Activated CD8-positive, alpha-beta T cell treated with anti-CD3 and anti-CD28 coated beads for 36 hours (primary cell): Measurements from ENCODE around the gene CSF2RB. TPM values are rescaled to one million over a fixed set of nuclear protein-coding genes. Genes with fewer than 3 reads are reported as not detected.
A peak's percentile ranks its signal among the peaks of the same experiment; 100 is the strongest.

Experiments
- ATAC-seq: fragments of 200-7000 bp; cut with Tn5 transposase; one replicate; pipeline ENCODE4 v1.10.0; 2021; ENCODE audit warnings: mild to moderate bottlenecking, moderate library complexity
- CTCF ChIA-PET: fragments of 350-600 bp; sonication (Branson Sonifier 250); formaldehyde crosslinking; loops from one replicate; lab custom pipeline; 2021; ENCODE audit warnings: antibody characterized with exemption; lab: Charles Lee
- POLR2A ChIA-PET: fragments of 350-600 bp; sonication (Branson Sonifier 250); formaldehyde crosslinking; loops from one replicate; lab custom pipeline; 2021; ENCODE audit warnings: antibody characterized with exemption; lab: Charles Lee
- DNase-seq: peaks from one replicate; pipeline ENCODE4 v3.0.0-alpha.2; 2020
- H3K27ac Mint-ChIP-seq: one replicate; pipeline ENCODE4 v1.8.0; 2021; ENCODE audit warnings: mild to moderate bottlenecking, mixed read lengths
- H3K27me3 Mint-ChIP-seq: one replicate; pipeline ENCODE4 v1.8.0; 2021; ENCODE audit warnings: mixed read lengths
- H3K36me3 Mint-ChIP-seq: one replicate; pipeline ENCODE4 v1.8.0; 2021; ENCODE audit warnings: low read depth, mixed read lengths
- H3K4me1 Mint-ChIP-seq: one replicate; pipeline ENCODE4 v1.8.0; 2021; ENCODE audit warnings: low read depth, mixed read lengths
- H3K4me3 Mint-ChIP-seq: one replicate; pipeline ENCODE4 v1.8.0; 2021; ENCODE audit warnings: mild to moderate bottlenecking, moderate library complexity, mixed read lengths
- H3K9me3 Mint-ChIP-seq: one replicate; pipeline ENCODE4 v1.8.0; 2021; ENCODE audit warnings: mixed read lengths
- intact Hi-C: fragments of 100-400 bp; cut with micrococcal nuclease; formaldehyde crosslinking; loops from one replicate; pipeline ENCODE4 v1.10.0; 2022
- total RNA-seq, 2 experiments: library from RNA; stranded (reverse); gene quantifications; one replicate each; pipeline ENCODE4 v1.2.3, GENCODE V29; 2021
- TF ChIP-seq, protein P1 (sequence below): fragments of 200-600 bp; IDR thresholded peaks from one replicate; pipeline ENCODE4 v1.8.0; 2022; ENCODE audit warnings: antibody characterized with exemption, mild to moderate bottlenecking

Gene CSF2RB
- total RNA-seq, 2 experiments from 2014 or later = 0.16 to 0.29 TPM

DNA sequence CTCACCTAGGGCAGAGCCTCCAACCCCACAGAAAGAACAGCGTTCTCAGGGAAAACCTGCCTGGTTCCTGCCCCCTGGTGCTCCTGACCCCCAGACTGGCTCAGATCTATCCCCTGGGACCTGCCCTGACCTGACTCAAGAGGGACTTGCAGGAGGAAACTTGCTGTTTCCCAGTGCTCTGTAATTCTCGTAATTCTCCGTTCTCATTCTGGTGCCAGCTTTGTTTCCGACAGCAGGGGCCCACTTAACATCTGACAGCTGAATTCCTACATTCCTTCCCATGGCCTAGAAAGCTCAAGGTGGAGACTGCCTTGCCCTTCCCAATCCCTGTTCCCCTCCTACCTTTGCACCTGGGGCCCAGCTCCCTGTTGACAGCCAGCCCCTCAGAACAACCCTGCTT, 12.5 kb upstream of the CSF2RB start:
- no peak for ATAC-seq
- Mint-ChIP-seq H3K4me3 (no peak overlapping the region), H3K4me1 (no peaks in the 10 kb centered on the region), H3K27me3 (peaks cover 22% of the 10 kb centered on the region), H3K36me3 (no peaks in the 10 kb centered on the region), H3K9me3 (no peaks in the 10 kb centered on the region), H3K27ac (no peak overlapping the region)
- ChIA-PET POLR2A (no interaction called here), CTCF (interaction anchor here (1.5 kb wide), 1 partner anchor 48 kb away, joined by 4 read pairs; no protein-coding TSS in a partner anchor)
- DNase-seq = no peak
- intact Hi-C loops = no loop called here
- TF ChIP-seq, protein P1, sequence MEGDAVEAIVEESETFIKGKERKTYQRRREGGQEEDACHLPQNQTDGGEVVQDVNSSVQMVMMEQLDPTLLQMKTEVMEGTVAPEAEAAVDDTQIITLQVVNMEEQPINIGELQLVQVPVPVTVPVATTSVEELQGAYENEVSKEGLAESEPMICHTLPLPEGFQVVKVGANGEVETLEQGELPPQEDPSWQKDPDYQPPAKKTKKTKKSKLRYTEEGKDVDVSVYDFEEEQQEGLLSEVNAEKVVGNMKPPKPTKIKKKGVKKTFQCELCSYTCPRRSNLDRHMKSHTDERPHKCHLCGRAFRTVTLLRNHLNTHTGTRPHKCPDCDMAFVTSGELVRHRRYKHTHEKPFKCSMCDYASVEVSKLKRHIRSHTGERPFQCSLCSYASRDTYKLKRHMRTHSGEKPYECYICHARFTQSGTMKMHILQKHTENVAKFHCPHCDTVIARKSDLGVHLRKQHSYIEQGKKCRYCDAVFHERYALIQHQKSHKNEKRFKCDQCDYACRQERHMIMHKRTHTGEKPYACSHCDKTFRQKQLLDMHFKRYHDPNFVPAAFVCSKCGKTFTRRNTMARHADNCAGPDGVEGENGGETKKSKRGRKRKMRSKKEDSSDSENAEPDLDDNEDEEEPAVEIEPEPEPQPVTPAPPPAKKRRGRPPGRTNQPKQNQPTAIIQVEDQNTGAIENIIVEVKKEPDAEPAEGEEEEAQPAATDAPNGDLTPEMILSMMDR = no peak

DNA sequence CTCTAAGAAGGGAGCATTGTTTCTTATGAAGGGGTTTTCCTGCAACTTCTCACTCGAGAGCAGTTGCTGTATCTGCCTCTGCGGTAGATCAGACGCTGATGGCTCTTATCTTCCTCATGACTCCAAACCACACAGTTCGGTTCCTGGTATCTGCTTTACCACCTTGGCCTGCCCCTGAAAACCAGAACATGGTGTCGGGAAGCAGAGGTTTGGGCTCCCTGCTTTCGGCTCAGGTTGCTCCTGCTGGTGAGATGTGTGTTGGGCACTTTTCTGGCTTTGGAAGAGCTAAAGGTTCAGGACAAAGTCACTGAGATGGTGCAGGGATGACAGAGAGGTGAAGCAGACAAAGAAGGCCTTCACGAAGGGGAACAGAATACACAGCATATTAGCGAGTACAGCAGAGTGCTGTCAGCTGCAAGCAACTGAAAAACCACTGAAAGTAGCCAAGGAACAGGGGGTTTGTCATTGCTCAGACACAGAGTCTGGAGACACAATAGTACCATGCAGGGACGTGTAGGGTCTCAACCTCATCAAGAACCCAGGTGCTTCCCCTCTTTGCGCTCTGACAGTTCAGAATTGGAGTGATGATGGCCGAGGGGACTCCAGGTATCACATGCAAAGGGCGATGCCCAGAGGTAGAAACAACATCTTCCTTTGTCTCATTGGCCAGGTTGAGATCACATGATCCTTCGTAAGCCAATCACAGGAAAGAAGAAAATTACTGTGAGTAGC, 11.9 kb upstream of the CSF2RB start:
- Mint-ChIP-seq H3K27ac (peak overlapping the region; percentile 19), H3K27me3 (peaks cover 22% of the 10 kb centered on the region), H3K9me3 (no peaks in the 10 kb centered on the region), H3K36me3 (no peaks in the 10 kb centered on the region), H3K4me3 (no peak overlapping the region), H3K4me1 (no peaks in the 10 kb centered on the region)
- ChIA-PET POLR2A (no interaction called here), CTCF (interaction anchor here (0.7 to 1.6 kb wide), 3 partner anchors 8 to 49 kb away, joined by 3 to 7 read pairs (median 4); no protein-coding TSS in a partner anchor)
- DNase-seq (peak; percentile 12), ATAC-seq (peak; percentile 75)
- TF ChIP-seq, protein P1 = no peak
- intact Hi-C loops = no loop called here

DNA sequence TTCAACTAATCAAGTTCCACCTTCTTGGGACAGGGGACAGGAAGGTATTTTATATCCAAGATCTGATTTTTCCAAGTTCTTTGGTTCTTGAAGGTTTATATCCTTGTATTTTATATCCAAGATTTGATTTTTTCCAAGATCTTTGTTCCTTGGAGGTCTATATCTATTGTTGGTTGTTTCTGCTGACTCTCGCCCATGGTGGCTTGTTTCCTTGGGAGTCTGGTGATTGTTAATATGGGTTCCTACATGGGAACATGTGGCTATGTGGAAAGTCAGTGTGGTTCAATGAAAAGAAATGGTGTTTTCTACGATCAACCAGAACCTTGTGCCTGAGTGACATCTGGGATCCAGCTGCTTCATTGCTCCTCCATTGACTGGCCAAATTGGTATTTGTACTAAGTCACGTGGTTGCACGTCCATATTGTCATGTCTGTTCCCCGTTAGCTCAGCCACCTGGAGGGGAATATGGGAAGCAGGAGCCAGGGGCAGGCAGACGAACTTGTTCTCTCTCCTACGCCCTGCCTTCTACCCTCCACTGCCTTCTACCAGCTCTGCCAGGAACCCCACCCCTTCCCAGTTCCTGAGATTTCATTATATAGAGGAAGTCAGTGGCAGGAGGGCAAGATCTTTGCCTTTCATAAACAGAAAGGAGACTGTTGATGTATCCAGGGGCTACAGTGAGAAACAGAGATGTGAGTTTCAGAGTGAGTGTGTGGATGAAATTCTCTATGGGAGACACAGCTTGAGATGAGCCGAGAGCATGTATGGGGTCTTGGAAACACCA, 11.1 kb upstream of the CSF2RB start:
- intact Hi-C loops = no loop called here
- TF ChIP-seq, protein P1 = no peak
- CTCF ChIA-PET = interaction anchor here (0.7 to 1.6 kb wide), 3 partner anchors 9 to 50 kb away, joined by 3 to 7 read pairs (median 4); no protein-coding TSS in a partner anchor
- POLR2A ChIA-PET = no interaction called here
- ATAC-seq (no peak), DNase-seq (no peak)
- Mint-ChIP-seq H3K27ac (no peak overlapping the region), H3K27me3 (peaks cover 20% of the 10 kb centered on the region), H3K4me1 (no peaks in the 10 kb centered on the region), H3K9me3 (no peaks in the 10 kb centered on the region), H3K4me3 (no peak overlapping the region), H3K36me3 (no peaks in the 10 kb centered on the region)

DNA sequence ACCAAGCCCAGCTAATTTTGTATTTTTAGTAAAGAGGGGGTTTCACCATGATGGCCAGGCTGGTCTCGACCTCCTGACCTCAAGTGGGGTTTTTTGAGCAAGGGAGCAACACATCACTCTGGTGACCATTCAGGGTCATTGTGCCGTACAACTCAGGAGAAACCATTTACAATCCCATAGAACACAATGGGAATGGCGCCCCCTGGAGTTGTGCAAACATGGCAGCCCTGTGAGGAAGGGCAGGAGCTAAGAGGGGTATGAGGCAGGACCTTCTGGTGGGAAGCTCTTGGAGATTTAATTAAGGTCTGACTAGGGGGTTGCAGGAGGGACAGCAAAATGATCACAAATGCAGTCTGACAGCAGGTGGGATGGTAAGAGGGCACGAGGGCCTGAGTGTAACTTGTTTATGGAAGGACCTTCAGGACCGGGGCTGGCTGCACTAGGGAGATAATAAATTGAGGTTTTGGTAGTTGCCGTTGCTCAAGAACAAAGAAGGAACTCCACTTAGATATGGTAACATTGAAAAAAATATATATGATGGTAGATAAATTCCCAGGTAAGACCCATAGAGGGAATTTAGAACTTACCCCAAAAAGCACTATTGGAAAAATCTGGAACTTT, 9.1 kb upstream of the CSF2RB start:
- no peak overlapping the region for H3K4me3 Mint-ChIP-seq
- CTCF ChIA-PET = interaction anchor here (1.0 kb wide), 1 partner anchor 48 kb away, joined by 3 read pairs; no protein-coding TSS in a partner anchor
- intact Hi-C loops = no loop called here
- no peak overlapping the region for H3K27ac Mint-ChIP-seq
- H3K4me1 Mint-ChIP-seq = no peaks in the 10 kb centered on the region
- TF ChIP-seq, protein P1 = no peak
- DNase-seq (no peak), ATAC-seq (no peak)
- no peaks in the 10 kb centered on the region for H3K36me3 Mint-ChIP-seq
- H3K27me3 Mint-ChIP-seq = peaks cover 23% of the 10 kb centered on the region
- H3K9me3 Mint-ChIP-seq = no peaks in the 10 kb centered on the region
- POLR2A ChIA-PET = no interaction called here
